ENCODE measurements around the gene WNT3A. TPM values are rescaled to one million over a fixed set of nuclear protein-coding genes. Genes with fewer than 3 reads are reported as not detected.

Gene WNT3A
- total and polyA plus RNA-seq, 9 of the 15 experiments (the other 6 are each of a cell fraction or from before 2014, with no cell fraction given): not detected

- no peak overlapping the region for H3K27ac ChIP-seq (ENCODE audit: extremely low read depth, low read depth, low read length)
- H2AFZ ChIP-seq (ENCODE audit: low read depth, low read length): no peak overlapping the region
- no peak for DNase-seq (ENCODE audit: extremely low read depth in 1 of 4, low spot score in 3 of 4)
- H3K27me3 ChIP-seq (ENCODE audit: control insufficient read depth in 2 of 2, insufficient read depth in 2 of 2, low read length in 2 of 2): peaks cover 0 to 16% of the 10 kb centered on the region in 2 experiments; a peak in 3 of 5 replicates
- intact Hi-C loops (cut with micrococcal nuclease) (no loop called here), in situ Hi-C loops (cut with MboI) (no loop called here)
- TF ChIP-seq DIDO1 (tag; IDR thresholded peaks at IDR 0.05; ENCODE audit: low read depth): no peak
- TF ChIP-seq ZBTB33 (CRISPR knock-in tag; IDR thresholded peaks at IDR 0.05): 0 out of 2 replicates have a peak, but pooled peaks have one; percentile 64
- no peak for TF ChIP-seq ZNF212 (CRISPR knock-in tag; IDR thresholded peaks at IDR 0.05)
- no peaks in the 10 kb centered on the region for H3K36me3 ChIP-seq (ENCODE audit: control insufficient read depth, insufficient read depth, low read length)
- 0 out of 2 replicates have a peak overlapping the region, but pooled peaks have one; percentile 76 for H3K4me2 ChIP-seq (ENCODE audit: insufficient read depth, low read length)
- H3K4me3 ChIP-seq: 0 out of 2 replicates have a peak overlapping the region, but pooled peaks have one; percentile 45
- no peak for FAIRE-seq
- ChIA-PET POLR2A (interaction anchor here (0.6 to 3.5 kb wide), 4 partner anchors 24 to 41 kb away, joined by 3 to 18 read pairs (median 4); partner anchors contain the start of gene ARF1), CTCF (ENCODE audit: low intra/inter-chr PET ratio) (no interaction called here)
- WGBS (ENCODE audit: insufficient coverage, low coverage, missing lambda C conversion rate): 88% methylated on average over 51 of the region's 66 CpGs
- no peaks in the 10 kb centered on the region for H3K9me3 ChIP-seq (replicated peaks; ENCODE audit: control insufficient read depth, insufficient read depth, low read depth, low read length)
- no peaks in the 10 kb centered on the region for H4K20me1 ChIP-seq (replicated peaks; ENCODE audit: control insufficient read depth, insufficient read depth, low read length)
- no TSS peak for BruUV-seq (replicated peaks)
- peaks cover 0 to 37% of the 10 kb centered on the region in 2 experiments; a peak in 3 of 5 replicates for H3K4me1 ChIP-seq (replicated peaks in 1 of 2; ENCODE audit: control insufficient read depth in 2 of 2, insufficient read depth in 2 of 2, low read length in 2 of 2)
- no peak for ATAC-seq
- H3K79me2 ChIP-seq (ENCODE audit: control insufficient read depth, insufficient read depth, low read length): no peaks in the 10 kb centered on the region
- no peaks in the 10 kb centered on the region for H3K9me1 ChIP-seq (ENCODE audit: control insufficient read depth, insufficient read depth, low read length)
- no peak overlapping the region for H3K9ac ChIP-seq (ENCODE audit: insufficient read depth in 1 of 2, low read depth in 2 of 2, low read length in 2 of 2)
These were observed 52.3 kb downstream of the WNT3A start for GRCh38 chr1:228058949-228059633.
